NCI-H2227 (cell line): Measurements from ENCODE around the gene CFAP61.

Source experiments
- DNase-seq: peaks from one replicate; lab custom pipeline; 2025; ENCODE audit not compliant: unreplicated experiment; lab: John Stamatoyannopoulos, UW

Gene CFAP61

DNA sequence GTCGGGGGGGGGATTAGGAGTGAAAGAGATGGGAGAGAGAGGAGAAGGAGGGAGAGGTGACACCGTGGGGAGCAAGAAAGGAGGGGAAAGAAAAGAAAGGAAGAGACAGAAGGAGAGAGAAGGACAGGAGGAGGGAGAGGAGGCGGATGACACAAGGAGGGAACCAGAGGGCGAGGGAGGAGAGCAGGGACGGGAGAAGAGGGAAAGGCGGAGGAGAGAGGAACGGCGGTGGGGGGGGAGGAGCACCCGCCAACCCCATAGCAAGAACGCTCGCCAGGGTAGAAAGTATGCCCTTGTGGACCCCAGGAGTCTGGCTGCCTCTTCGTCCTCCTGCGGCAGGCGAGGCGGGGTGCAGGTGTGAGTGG, 311.1 kb downstream of the CFAP61 start:
- peak; percentile 28 for DNase-seq

GRCh38 chr20:20363799-20364592, 311.7 kb downstream of the CFAP61 start:
- DNase-seq = no peak

GRCh38 chr20:20364593-20365479, 312.5 kb downstream of the CFAP61 start:
- DNase-seq = no peak

DNA sequence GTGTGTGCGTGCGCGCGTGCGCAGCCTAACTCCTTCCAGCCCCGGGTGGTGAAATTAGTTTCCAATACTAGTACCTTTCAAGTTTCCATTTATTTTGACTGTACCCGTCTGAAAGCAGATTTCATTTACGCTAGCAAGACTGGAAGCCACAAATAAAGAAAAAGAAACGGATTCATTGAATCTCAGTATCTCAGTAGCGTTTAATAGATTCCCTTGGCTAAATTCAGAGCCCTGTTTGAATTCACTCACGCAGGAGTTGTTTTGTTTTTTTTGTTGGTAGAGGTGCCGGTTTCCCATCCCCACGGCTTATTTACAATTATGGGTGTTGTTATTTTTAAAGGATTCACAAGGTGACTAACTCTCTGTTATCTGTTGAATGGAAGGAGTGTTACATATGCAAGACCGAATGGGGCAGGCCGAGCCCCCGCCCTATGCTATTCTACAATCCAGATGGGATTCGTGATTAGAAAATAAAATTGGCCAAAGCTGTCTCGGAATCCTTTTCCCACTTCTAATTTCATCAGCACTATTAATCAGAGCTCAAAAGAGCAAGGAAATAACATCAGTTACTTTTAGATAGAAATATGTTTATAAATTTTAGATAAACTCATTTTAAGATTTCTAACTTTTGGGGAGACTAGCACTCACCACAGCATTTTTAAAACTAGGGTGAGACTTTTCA, 313.3 kb downstream of the CFAP61 start:
- DNase-seq = no peak

- DNase-seq = peak; percentile 32
Observed at GRCh38 chr20:20366551-20366875, 314.2 kb downstream of the CFAP61 start.

GRCh38 chr20:20366876-20367574, 314.7 kb downstream of the CFAP61 start:
- no peak for DNase-seq

DNA sequence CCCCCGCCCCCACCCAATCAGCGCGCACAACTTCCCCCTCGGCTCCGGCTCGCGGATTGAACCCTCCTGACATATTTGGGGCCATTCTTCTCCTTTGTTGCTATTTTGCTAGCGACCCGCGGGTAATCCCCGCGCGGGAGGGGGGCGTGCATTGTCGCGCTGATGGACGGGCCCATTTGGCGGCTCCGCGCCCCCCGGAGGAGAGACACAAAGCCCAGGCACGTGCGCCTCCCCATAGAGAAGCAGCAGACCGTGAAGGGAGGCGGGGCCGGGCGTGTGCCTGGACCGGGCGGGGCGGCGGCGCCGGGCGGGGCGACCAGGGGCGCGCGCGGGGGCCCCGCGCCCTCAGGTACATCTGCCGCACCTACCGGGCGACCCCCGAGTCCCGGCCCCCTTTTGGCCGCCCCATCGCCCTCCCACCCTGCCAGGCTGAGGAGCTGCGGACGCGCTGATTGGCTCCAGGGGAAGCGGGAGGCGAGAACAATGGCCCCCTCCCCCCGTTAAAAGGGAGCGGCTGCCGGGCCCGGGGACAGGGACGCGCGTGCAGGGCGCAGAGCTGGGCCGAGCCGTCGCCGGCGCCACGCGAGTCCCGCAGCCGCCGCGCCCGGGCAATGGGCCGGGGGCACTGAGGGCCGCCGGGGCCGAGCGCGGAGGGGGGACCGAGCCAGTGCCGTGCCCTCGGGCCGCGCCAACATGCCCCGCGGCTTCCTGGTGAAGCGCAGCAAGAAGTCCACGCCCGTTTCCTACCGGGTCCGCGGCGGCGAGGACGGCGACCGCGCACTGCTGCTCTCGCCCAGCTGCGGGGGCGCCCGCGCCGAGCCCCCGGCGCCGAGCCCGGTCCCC, 315.5 kb downstream of the CFAP61 start, which contains the start of gene INSM1:
Gene INSM1 (plus strand): TSS at position 530 of the 843 bp plus-strand sequence. CDS start 164 bp downstream, at position 694.
- DNase-seq = peak; percentile 94

DNA sequence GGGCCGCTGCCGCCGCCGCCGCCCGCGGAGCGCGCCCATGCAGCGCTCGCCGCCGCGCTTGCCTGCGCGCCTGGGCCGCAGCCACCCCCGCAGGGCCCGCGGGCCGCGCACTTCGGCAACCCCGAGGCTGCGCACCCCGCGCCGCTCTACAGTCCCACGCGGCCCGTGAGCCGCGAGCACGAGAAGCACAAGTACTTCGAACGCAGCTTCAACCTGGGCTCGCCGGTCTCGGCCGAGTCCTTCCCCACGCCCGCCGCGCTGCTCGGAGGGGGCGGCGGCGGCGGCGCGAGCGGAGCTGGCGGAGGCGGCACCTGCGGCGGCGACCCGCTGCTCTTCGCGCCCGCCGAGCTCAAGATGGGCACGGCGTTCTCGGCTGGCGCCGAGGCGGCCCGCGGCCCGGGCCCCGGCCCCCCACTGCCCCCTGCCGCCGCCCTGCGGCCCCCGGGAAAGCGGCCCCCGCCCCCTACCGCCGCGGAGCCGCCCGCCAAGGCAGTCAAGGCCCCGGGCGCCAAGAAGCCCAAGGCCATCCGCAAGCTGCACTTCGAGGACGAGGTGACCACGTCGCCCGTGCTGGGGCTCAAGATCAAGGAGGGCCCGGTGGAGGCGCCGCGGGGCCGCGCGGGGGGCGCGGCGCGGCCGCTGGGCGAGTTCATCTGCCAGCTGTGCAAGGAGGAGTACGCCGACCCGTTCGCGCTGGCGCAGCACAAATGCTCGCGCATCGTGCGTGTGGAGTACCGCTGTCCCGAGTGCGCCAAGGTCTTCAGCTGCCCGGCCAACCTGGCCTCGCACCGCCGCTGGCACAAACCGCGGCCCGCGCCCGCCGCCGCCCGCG, 316.3 kb downstream of the CFAP61 start:
- peak; percentile 65 for DNase-seq

DNA sequence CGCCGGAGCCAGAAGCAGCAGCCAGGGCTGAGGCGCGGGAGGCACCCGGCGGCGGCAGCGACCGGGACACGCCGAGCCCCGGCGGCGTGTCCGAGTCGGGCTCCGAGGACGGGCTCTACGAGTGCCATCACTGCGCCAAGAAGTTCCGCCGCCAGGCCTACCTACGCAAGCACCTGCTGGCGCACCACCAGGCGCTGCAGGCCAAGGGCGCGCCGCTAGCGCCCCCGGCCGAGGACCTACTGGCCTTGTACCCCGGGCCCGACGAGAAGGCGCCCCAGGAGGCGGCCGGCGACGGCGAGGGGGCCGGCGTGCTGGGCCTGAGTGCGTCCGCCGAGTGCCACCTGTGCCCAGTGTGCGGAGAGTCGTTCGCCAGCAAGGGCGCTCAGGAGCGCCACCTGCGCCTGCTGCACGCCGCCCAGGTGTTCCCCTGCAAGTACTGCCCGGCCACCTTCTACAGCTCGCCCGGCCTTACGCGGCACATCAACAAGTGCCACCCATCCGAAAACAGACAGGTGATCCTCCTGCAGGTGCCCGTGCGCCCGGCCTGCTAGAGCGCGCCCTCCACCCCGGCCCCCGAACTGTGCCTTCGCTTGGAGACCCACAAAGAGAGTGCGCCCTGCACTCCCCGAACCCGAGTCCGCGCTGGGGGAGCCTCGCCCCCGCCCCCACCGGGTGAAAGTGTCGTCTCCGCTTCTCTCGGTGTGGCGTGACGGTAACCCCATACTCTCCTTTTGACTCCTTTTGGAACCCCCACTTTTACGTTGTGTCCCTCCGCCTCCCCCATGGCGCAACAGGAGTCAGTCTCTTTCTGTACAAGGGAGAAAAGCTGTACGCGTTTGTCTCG, 317.1 kb downstream of the CFAP61 start:
- peak; percentile 61 for DNase-seq

DNA sequence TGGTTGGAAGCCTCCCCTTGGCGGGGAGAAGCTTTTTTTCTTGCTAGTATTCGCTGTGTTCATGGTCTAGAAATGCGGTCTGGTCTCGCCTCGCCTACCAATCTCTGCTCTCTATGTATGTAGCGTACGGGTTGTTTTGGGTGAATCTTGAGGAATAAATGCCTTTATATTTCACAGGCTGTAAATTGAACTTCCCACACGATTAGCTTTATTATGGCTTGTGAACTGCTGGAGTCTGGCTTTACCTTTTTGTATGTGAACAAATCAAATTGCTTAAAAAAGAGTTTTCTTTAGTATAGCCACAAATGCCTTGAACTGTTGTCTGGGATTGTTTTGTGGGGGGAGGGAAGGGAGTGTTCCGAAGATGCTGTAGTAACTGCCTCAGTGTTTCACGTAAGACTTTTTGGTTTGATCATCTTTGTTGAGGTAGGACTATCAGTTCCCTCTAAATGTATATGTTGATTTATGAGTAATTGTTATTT, 317.8 kb downstream of the CFAP61 start:
- DNase-seq = no peak

- no peak for DNase-seq
Observed at GRCh38 chr20:20371083-20371482, 318.8 kb downstream of the CFAP61 start.

- no peak for DNase-seq
Observed at GRCh38 chr20:20371681-20372080, 319.3 kb downstream of the CFAP61 start.

- DNase-seq = no peak
Observed at GRCh38 chr20:20373091-20373571, 320.8 kb downstream of the CFAP61 start.

DNA sequence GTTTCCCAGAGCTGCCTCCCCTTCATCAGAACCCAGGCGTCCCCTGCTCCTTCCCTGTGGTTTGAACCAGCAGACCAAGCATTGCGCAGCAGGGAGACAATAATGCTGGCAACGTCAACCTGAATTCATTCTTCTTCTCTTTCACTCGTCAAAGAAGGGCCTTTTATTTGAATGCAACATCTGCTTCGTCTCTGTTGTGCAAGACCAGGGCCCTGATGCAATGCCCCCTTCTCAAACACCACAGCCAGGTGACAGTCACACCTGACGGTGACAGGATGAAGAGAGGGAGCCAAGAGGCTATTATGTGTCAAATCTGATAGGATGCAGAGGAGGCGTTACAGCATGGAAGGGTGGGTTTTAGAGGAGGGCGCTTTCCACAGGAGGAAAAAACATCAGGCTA, 323.5 kb downstream of the CFAP61 start:
- no peak for DNase-seq

- DNase-seq = no peak
Observed at GRCh38 chr20:20386192-20386591, 333.9 kb downstream of the CFAP61 start.

GRCh38 chr20:20390393-20390792, 338.1 kb downstream of the CFAP61 start:
- DNase-seq = no peak

DNA sequence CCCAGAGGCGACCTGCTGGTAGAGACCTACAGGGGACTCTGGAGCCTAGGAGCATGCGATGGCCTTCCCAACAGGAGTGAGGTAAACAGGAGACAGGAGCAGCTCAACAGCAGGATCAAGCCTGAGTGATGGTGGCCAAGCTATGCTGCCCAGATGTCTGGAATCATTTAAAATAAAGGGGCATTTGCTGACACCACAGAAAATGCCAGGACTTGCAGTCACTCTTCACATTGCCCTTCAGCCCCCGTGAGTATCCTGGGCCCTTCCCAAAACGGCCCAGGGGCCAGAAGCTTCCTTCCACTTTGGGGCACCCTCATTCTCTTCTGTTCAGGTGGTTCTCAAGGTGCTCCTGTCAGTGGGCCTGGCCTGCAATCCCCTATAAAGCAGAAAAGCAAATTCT, 338.8 kb downstream of the CFAP61 start:
- no peak for DNase-seq

DNA sequence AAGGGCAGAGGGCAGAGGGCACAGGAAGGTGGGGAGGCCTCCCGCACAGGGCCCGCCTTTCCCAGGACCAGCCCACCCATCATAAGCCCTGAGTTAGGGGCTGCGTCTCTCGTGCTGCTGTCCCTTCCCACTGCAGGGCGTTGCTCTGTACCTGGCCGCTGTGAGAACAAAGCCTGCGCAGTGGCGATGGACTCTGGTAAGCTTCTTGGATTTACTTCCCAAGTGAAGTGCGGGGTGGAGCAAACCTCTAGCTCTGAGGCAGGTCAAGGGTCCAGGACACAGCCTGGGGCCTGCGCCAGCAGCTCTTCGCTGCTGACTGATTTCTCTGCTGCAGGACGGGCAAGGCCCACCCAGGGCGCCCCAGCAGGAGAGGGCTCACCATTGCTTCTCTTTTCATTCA, 339.4 kb downstream of the CFAP61 start:
- DNase-seq = no peak
